Activated CD4-positive, alpha-beta T cell treated with anti-CD3 and anti-CD28 coated beads, Interleukin-10, Interleukin-2, amounts not matched to agents 100 ng/mL and 50 ng/mL, durations not matched to agents 16 hours and 8 hours (primary cell): ENCODE measurements around the gene TMEM217.
"Not testable (repeated sequence)": the region's sequence is repeated elsewhere in the genome, so short reads cannot be mapped to it uniquely, and the experiment has no call there.

ENCODE experiments used
- DNase-seq: peaks from one replicate; pipeline ENCODE4 v3.0.0-alpha.2; 2020

TMEM217 gene

GRCh38 chr6:37209461-37210205 is 48.3 kb downstream of the TMEM217 start:
- peak; percentile 56 for DNase-seq

- no peak for DNase-seq
Measured at GRCh38 chr6:37208793-37209192, 49.2 kb downstream of the TMEM217 start.

- DNase-seq: peak; percentile 96
Measured at GRCh38 chr6:37207903-37208456, 50.0 kb downstream of the TMEM217 start.

GRCh38 chr6:37206622-37207021 is 51.3 kb downstream of the TMEM217 start:
- DNase-seq: no peak

GRCh38 chr6:37205997-37206340 is 52.0 kb downstream of the TMEM217 start:
- DNase-seq: no peak

GRCh38 chr6:37205175-37205996 is 52.6 kb downstream of the TMEM217 start:
- peak; percentile 39 for DNase-seq

- DNase-seq: no peak
Measured at GRCh38 chr6:37204014-37204751, 53.8 kb downstream of the TMEM217 start.

- DNase-seq: peak; percentile 47
Measured at GRCh38 chr6:37202788-37203491, 55.0 kb downstream of the TMEM217 start.

GRCh38 chr6:37201726-37202125 is 56.2 kb downstream of the TMEM217 start:
- DNase-seq: no peak

- DNase-seq: no peak
Measured at GRCh38 chr6:37200085-37200484, 57.9 kb downstream of the TMEM217 start.

- not testable (repeated sequence) for DNase-seq
Measured at GRCh38 chr6:37196451-37196850, 61.5 kb downstream of the TMEM217 start.

GRCh38 chr6:37194886-37195285 is 63.1 kb downstream of the TMEM217 start:
- not testable (repeated sequence) for DNase-seq

- no peak for DNase-seq
Measured at GRCh38 chr6:37192666-37193065, 65.3 kb downstream of the TMEM217 start.

GRCh38 chr6:37190159-37190535 is 67.8 kb downstream of the TMEM217 start:
- DNase-seq: peak; percentile 55

- no peak for DNase-seq
Measured at GRCh38 chr6:37188962-37189510, 68.9 kb downstream of the TMEM217 start.

GRCh38 chr6:37187321-37188022 is 70.5 kb downstream of the TMEM217 start:
- no peak for DNase-seq

- DNase-seq: not testable (repeated sequence)
Measured at GRCh38 chr6:37185949-37186720, 71.8 kb downstream of the TMEM217 start.

- DNase-seq: peak; percentile 93
Measured at GRCh38 chr6:37182736-37183590, 75.0 kb downstream of the TMEM217 start.

- DNase-seq: not testable (repeated sequence)
Measured at GRCh38 chr6:37180610-37181009, 77.3 kb downstream of the TMEM217 start.

GRCh38 chr6:37180075-37180474 is 77.9 kb downstream of the TMEM217 start:
- no peak for DNase-seq
